Measurements from ENCODE around the gene ETV3. TPM values are rescaled to one million over a fixed set of nuclear protein-coding genes. Genes with fewer than 3 reads are reported as not detected.

ETV3 gene
- total RNA-seq, 1 experiment from 2014 or later = 39.7 TPM

- DNase-seq = no peak
- H3K9me3 Mint-ChIP-seq (ENCODE audit: low read depth, unreplicated experiment) = no peaks in the 10 kb centered on the region
- intact Hi-C loops (cut with micrococcal nuclease; ENCODE audit: unreplicated experiment) = no loop called here
- no peak overlapping the region for H3K27ac Mint-ChIP-seq (ENCODE audit: unreplicated experiment)
- TF ChIP-seq CTCF (IDR thresholded peaks at IDR 0.05; ENCODE audit: unreplicated experiment) = no peak
- CTCF ChIA-PET = interaction anchor here (1.0 kb wide), 1 partner anchor 12 kb away, joined by 3 read pairs; no protein-coding TSS in a partner anchor
- peaks cover 52% of the 10 kb centered on the region for H3K27me3 Mint-ChIP-seq (ENCODE audit: unreplicated experiment)
- BruUV-seq (replicated peaks) = no TSS peak
- no peak overlapping the region for H3K4me3 Mint-ChIP-seq (ENCODE audit: low read depth, unreplicated experiment)
- H3K36me3 Mint-ChIP-seq (ENCODE audit: insufficient read depth, unreplicated experiment) = no peaks in the 10 kb centered on the region
- no peaks in the 10 kb centered on the region for H3K4me1 Mint-ChIP-seq (ENCODE audit: low read depth, unreplicated experiment)
Measured at GRCh38 chr1:157115851-157116736, 22.1 kb downstream of the ETV3 start.

GRCh38 chr1:157115429-157115838 lies 22.8 kb downstream of the ETV3 start:
- no peaks in the 10 kb centered on the region for H3K36me3 Mint-ChIP-seq (ENCODE audit: insufficient read depth, unreplicated experiment)
- H3K27ac Mint-ChIP-seq (ENCODE audit: unreplicated experiment) = no peak overlapping the region
- no peaks in the 10 kb centered on the region for H3K4me1 Mint-ChIP-seq (ENCODE audit: low read depth, unreplicated experiment)
- peaks cover 59% of the 10 kb centered on the region for H3K27me3 Mint-ChIP-seq (ENCODE audit: unreplicated experiment)
- TF ChIP-seq CTCF (IDR thresholded peaks at IDR 0.05; ENCODE audit: unreplicated experiment) = no peak
- CTCF ChIA-PET = interaction anchor here (1.0 kb wide), 1 partner anchor 12 kb away, joined by 3 read pairs; no protein-coding TSS in a partner anchor
- DNase-seq = no peak
- no peaks in the 10 kb centered on the region for H3K9me3 Mint-ChIP-seq (ENCODE audit: low read depth, unreplicated experiment)
- BruUV-seq (replicated peaks) = no TSS peak
- intact Hi-C loops (cut with micrococcal nuclease; ENCODE audit: unreplicated experiment) = no loop called here
- H3K4me3 Mint-ChIP-seq (ENCODE audit: low read depth, unreplicated experiment) = no peak overlapping the region

GRCh38 chr1:157114183-157115121 lies 23.7 kb downstream of the ETV3 start:
- no peak for DNase-seq

More at GRCh38 chr1:157114183-157115121, 23.7 kb downstream of the ETV3 start:
- Mint-ChIP-seq H3K27ac (ENCODE audit: unreplicated experiment) (no peak overlapping the region), H3K4me1 (ENCODE audit: low read depth, unreplicated experiment) (no peaks in the 10 kb centered on the region), H3K36me3 (ENCODE audit: insufficient read depth, unreplicated experiment) (no peaks in the 10 kb centered on the region), H3K9me3 (ENCODE audit: low read depth, unreplicated experiment) (no peaks in the 10 kb centered on the region), H3K27me3 (ENCODE audit: unreplicated experiment) (peaks cover 64% of the 10 kb centered on the region), H3K4me3 (ENCODE audit: low read depth, unreplicated experiment) (no peak overlapping the region)
- TF ChIP-seq CTCF (IDR thresholded peaks at IDR 0.05; ENCODE audit: unreplicated experiment) = no peak
- CTCF ChIA-PET = no interaction called here
- no TSS peak for BruUV-seq (replicated peaks)
- intact Hi-C loops (cut with micrococcal nuclease; ENCODE audit: unreplicated experiment) = no loop called here

Data from Calu3 (cell line).